Measurements from ENCODE around the gene FDX1. TPM values are rescaled to one million over a fixed set of nuclear protein-coding genes. Genes with fewer than 3 reads are reported as not detected.

Gene FDX1
- total and polyA plus RNA-seq, 2 donors = 8.5 to 13.7 TPM

DNA sequence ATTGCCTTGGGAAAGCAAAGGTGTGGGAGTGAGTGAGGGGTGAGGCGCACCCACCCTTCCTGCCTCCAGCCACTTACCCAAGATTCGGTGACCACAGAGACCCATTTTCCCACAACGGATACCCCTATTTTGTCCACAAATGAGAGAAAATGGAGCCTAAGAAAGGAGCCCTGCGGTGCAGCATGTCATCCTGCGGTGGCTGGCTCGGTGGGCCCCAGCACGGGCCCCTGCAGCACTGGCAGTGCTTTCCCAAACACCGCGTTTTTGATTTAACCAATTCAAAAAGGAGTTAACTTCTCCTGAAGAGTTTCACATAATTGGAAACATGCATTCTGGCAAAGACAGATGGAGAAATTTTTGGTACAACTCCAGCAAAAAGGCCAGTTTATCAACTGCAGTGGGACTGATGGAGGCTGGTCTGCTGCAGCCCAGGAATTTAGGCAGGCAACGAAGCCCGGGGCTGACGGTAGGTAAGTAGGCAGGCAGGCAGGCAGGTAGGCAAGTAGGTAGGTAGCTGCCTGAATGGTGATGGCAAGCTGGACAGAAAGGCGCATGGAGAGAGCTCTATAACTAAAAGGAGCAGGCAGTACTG is 84.2 kb downstream of the FDX1 start:
- H3K36me3 ChIP-seq (ENCODE audit: insufficient read depth) = no peaks in the 10 kb centered on the region
- H3K4me3 ChIP-seq (ENCODE audit: low read depth, low read length) = no peak overlapping the region
- no peaks in the 10 kb centered on the region for H3K4me1 ChIP-seq (ENCODE audit: insufficient read depth)
- 47% methylated on average over 13 of the region's 13 CpGs for WGBS
- peak; percentile 33 for DNase-seq (ENCODE audit: extremely low spot score)
- H3K27ac ChIP-seq (ENCODE audit: low read depth) = no peak overlapping the region

Other genes starting within 250 kb of the FDX1 start
- 122 TPM for gene RDX, start 133.3 kb upstream of the FDX1 start, total RNA-seq
- gene RDX, start 133.3 kb upstream of the FDX1 start, polyA plus RNA-seq = 49.9 TPM